Measurements from ENCODE around the gene ANO2. TPM values are rescaled to one million over a fixed set of nuclear protein-coding genes. Genes with fewer than 3 reads are reported as not detected.

The ANO2 gene
- total RNA-seq, 1 experiment from 2014 or later = not detected

DNA sequence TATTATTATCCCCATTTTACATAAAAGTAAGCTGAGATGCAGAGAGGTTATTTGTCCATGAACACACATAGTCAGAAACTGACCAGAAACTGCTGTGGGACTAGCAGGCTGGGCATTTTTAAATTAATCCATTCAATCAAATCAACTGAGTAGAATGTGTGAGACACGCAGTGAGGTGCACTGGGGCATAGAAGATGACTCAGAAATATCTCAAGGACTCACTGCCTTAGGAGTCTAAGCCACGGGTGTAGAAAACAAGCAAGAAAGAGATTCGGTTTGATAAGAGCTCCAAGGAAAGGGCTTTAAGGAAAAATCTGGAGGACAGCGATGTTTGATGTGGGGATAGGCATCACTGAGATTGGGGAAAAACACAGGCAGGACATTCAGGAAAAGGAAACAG lies 127.8 kb downstream of the ANO2 start:
- ATAC-seq (no peak), DNase-seq (no peak)
- Histone ChIP-seq H4K20me1 (ENCODE audit: low read length) (no peaks in the 10 kb centered on the region), H3F3A (ENCODE audit: low read length, unreplicated experiment) (no peaks in the 10 kb centered on the region), H3K4me2 (ENCODE audit: low read length) (no peak overlapping the region), H3K9me2 (replicated peaks; ENCODE audit: low read length) (no peaks in the 10 kb centered on the region), H3K4me3 (ENCODE audit: low read length) (no peak overlapping the region), H3K36me3 (ENCODE audit: low read depth, low read length) (no peaks in the 10 kb centered on the region), H3K9me3 (ENCODE audit: low read length) (no peaks in the 10 kb centered on the region), H3K27ac (ENCODE audit: low read length) (no peak overlapping the region), H3K27me3 (ENCODE audit: low read length) (0 out of 2 replicates have a peak, but pooled peaks cover 5% of the 10 kb centered on the region), H3K79me2 (ENCODE audit: low read length) (no peaks in the 10 kb centered on the region), H3K4me1 (ENCODE audit: insufficient read depth, low read length) (no peaks in the 10 kb centered on the region), H3K9ac (ENCODE audit: low read length) (no peak overlapping the region), H2AFZ (ENCODE audit: low read length) (no peak overlapping the region)
- no TSS peak for BruUV-seq (replicated peaks)
- intact Hi-C loops (cut with micrococcal nuclease) = no loop called here
- no peak for TF ChIP-seq EZH2phosphoT487 (IDR thresholded peaks at IDR 0.05; ENCODE audit: borderline replicate concordance, low read length)
- TF ChIP-seq, protein P1, sequence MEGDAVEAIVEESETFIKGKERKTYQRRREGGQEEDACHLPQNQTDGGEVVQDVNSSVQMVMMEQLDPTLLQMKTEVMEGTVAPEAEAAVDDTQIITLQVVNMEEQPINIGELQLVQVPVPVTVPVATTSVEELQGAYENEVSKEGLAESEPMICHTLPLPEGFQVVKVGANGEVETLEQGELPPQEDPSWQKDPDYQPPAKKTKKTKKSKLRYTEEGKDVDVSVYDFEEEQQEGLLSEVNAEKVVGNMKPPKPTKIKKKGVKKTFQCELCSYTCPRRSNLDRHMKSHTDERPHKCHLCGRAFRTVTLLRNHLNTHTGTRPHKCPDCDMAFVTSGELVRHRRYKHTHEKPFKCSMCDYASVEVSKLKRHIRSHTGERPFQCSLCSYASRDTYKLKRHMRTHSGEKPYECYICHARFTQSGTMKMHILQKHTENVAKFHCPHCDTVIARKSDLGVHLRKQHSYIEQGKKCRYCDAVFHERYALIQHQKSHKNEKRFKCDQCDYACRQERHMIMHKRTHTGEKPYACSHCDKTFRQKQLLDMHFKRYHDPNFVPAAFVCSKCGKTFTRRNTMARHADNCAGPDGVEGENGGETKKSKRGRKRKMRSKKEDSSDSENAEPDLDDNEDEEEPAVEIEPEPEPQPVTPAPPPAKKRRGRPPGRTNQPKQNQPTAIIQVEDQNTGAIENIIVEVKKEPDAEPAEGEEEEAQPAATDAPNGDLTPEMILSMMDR (conservative IDR thresholded peaks at IDR 0.05; ENCODE audit: low read depth, low read length) = no peak
- TF ChIP-seq EZH2 (IDR thresholded peaks at IDR 0.05; ENCODE audit: low read length, unreplicated experiment) = no peak
- POLR2A ChIA-PET (ENCODE audit: unreplicated experiment) = no interaction called here
- CTCF ChIA-PET = no interaction called here

DNA sequence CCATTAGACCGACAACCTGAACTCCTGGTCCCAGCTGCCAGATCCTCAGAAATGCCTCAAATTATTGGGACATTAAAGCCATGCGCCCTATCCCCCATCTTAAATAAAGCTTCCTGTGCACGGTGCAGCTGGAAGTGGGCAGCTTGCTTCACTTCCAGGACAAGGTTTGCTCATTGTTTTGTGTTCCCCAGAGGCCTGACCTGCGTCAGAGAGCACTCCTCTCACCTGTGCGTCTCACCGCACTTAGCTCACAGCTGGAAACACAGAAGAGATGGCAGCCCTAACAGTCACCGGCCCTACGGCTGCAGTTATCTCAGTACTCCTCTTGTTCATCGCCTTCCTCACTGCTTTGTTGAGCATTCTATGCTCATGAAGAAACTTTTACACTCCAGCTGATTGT lies 135.5 kb downstream of the ANO2 start:
- Histone ChIP-seq H3K79me2 (ENCODE audit: low read length) (no peaks in the 10 kb centered on the region), H2AFZ (ENCODE audit: low read length) (no peak overlapping the region), H3K27me3 (ENCODE audit: low read length) (peaks cover 9% of the 10 kb centered on the region; the same call in 1 of the 2 replicates), H3K9me2 (replicated peaks; ENCODE audit: low read length) (no peaks in the 10 kb centered on the region), H3K9me3 (ENCODE audit: low read length) (no peaks in the 10 kb centered on the region), H3K4me3 (ENCODE audit: low read length) (no peak overlapping the region), H4K20me1 (ENCODE audit: low read length) (no peaks in the 10 kb centered on the region), H3K36me3 (ENCODE audit: low read depth, low read length) (no peaks in the 10 kb centered on the region), H3K4me2 (ENCODE audit: low read length) (0 out of 2 replicates have a peak overlapping the region, but pooled peaks have one; percentile 19), H3K4me1 (ENCODE audit: insufficient read depth, low read length) (peaks cover 31% of the 10 kb centered on the region; the same call in 1 of the 2 replicates), H3F3A (ENCODE audit: low read length, unreplicated experiment) (no peaks in the 10 kb centered on the region), H3K9ac (ENCODE audit: low read length) (no peak overlapping the region; the same call in 1 of the 2 replicates), H3K27ac (ENCODE audit: low read length) (peak overlapping the region; percentile 75)
- CTCF ChIA-PET = no interaction called here
- intact Hi-C loops (cut with micrococcal nuclease) = no loop called here
- DNase-seq = peak; percentile 17
- TF ChIP-seq EZH2phosphoT487 (IDR thresholded peaks at IDR 0.05; ENCODE audit: borderline replicate concordance, low read length) = no peak
- TF ChIP-seq, protein P1 (conservative IDR thresholded peaks at IDR 0.05; ENCODE audit: low read depth, low read length) = no peak
- TF ChIP-seq EZH2 (IDR thresholded peaks at IDR 0.05; ENCODE audit: low read length, unreplicated experiment) = no peak
- BruUV-seq (replicated peaks) = no TSS peak
- ATAC-seq = no peak
- POLR2A ChIA-PET (ENCODE audit: unreplicated experiment) = no interaction called here

DNA sequence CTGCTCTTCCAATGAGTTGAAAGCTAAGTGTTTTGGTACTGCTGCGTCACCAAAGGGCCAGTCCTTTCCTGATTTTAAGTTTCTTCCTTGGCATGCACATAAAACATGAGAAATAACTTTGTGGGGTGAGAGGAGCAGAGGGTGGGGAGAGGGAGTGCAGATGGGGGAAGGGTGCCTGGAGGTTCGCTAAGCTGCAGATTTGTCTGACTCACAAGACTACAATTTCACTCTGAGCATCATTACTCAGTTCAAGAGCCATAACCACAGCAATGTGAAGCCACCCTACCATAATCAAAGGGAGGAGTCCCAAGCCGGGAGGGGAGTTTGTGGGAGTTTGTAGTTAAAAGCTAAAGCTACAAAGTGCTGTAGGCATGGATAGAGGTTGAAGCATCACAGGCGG lies 136.1 kb downstream of the ANO2 start:
- no peaks in the 10 kb centered on the region for H3F3A ChIP-seq (ENCODE audit: low read length, unreplicated experiment)
- no peaks in the 10 kb centered on the region for H3K9me2 ChIP-seq (replicated peaks; ENCODE audit: low read length)
- H3K9me3 ChIP-seq (ENCODE audit: low read length) = no peaks in the 10 kb centered on the region
- CTCF ChIA-PET = no interaction called here
- H2AFZ ChIP-seq (ENCODE audit: low read length) = no peak overlapping the region
- DNase-seq (peak; percentile 70), ATAC-seq (no peak)
- H3K27ac ChIP-seq (ENCODE audit: low read length) = peak overlapping the region; percentile 77
- TF ChIP-seq EZH2phosphoT487 (IDR thresholded peaks at IDR 0.05; ENCODE audit: borderline replicate concordance, low read length) (no peak), EZH2 (IDR thresholded peaks at IDR 0.05; ENCODE audit: low read length, unreplicated experiment) (no peak)
- TF ChIP-seq, protein P1 (conservative IDR thresholded peaks at IDR 0.05; ENCODE audit: low read depth, low read length) = no peak
- H3K36me3 ChIP-seq (ENCODE audit: low read depth, low read length) = no peaks in the 10 kb centered on the region
- H3K4me2 ChIP-seq (ENCODE audit: low read length) = 0 out of 2 replicates have a peak overlapping the region, but pooled peaks have one; percentile 19
- no peak overlapping the region for H3K4me3 ChIP-seq (ENCODE audit: low read length)
- peak overlapping the region; percentile 35; the same call in 1 of the 2 replicates for H3K9ac ChIP-seq (ENCODE audit: low read length)
- H3K79me2 ChIP-seq (ENCODE audit: low read length) = no peaks in the 10 kb centered on the region
- POLR2A ChIA-PET (ENCODE audit: unreplicated experiment) = interaction anchor here (0.6 kb wide), 1 partner anchor 880 kb away, joined by 4 read pairs; the partner anchor contains the start of gene ZNF384
- no peaks in the 10 kb centered on the region for H4K20me1 ChIP-seq (ENCODE audit: low read length)
- intact Hi-C loops (cut with micrococcal nuclease) = no loop called here
- no TSS peak for BruUV-seq (replicated peaks)
- peaks cover 31% of the 10 kb centered on the region; the same call in 1 of the 2 replicates for H3K4me1 ChIP-seq (ENCODE audit: insufficient read depth, low read length)
- peaks cover 7% of the 10 kb centered on the region; the same call in 1 of the 2 replicates for H3K27me3 ChIP-seq (ENCODE audit: low read length)
